SH-SY5Y (cell line): ENCODE data around the gene GPR132.

ENCODE experiments used
- GATA2 ChIP-seq: IDR thresholded peaks from 2 replicates; pipeline ENCODE4 v1.6.1; 2011; ENCODE audit warnings: mild to moderate bottlenecking, low read depth, low read length
- GATA3 ChIP-seq: IDR thresholded peaks from 2 replicates; pipeline ENCODE4 v1.6.1; 2011; ENCODE audit warnings: low read depth, mild to moderate bottlenecking, low read length, moderate library complexity

GRCh38 chr14:105091054-105091516 lies 25.9 kb upstream of the GPR132 start:
- TF ChIP-seq GATA2, result no peak
- no peak for TF ChIP-seq GATA3
